GM18951 (cell line): Measurements from ENCODE around the gene MINK1.

Experiments
- POLR2A ChIP-seq: IDR thresholded peaks from 4 replicates; pipeline ENCODE4 v1.6.1; 2011; ENCODE audit warnings: mild to moderate bottlenecking; ENCODE audit not compliant: insufficient read length, insufficient read depth; ENCODE audit errors: extremely low read depth
- in situ Hi-C: fragments of 300-500 bp; cut with MboI; formaldehyde crosslinking; loops from one replicate; pipeline ENCODE4 v1.12.0; 2022; ENCODE audit warnings: low sequenced_read_pairs, mixed read lengths, inconsistent platforms; ENCODE audit not compliant: unreplicated experiment

MINK1 gene

DNA sequence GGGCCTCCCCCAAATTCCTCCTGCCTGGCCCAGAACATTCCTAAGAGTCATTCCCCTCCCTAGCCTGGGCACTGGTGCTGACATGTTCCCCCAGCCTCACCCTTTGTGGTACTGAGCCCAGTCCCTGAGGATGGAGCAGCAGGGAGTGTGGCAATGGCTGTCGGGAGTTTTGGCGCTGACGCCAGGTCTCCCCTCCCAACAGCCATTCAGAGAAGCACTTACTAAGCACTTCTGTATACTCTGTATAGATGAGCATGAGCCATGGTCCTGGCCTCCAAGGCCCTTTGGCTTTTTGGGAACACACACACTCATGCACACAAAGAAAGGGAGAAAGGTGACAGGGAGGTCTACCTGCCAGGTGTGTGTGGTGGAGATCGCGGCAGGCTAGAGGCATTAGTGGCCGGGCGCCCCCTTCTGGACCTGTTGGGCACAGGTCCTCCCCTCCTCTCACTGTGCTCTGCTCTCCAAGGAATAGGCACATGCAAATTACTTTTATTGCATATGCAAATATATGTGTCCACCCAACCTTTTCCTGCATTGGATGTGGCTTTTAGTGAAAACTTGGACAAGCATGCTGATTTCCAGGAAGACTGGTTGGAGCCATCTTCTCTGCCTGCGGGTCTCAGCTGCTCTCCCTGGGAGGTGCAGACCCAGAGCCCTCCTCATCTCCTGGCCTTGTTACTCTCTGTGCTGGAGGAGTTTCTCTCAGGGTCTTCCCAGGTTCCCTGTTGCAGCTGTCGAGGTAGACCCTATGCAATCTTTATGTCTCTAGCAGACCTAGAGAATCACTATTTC is 48.8 kb downstream of the MINK1 start:
- in situ Hi-C loops: loop anchor here (10.0 to 25.0 kb wide), 2 partner anchors 167 to 320 kb away; partner anchors contain the start of genes ARRB2, GGT6 and MYBBP1A
- TF ChIP-seq POLR2A: no peak

DNA sequence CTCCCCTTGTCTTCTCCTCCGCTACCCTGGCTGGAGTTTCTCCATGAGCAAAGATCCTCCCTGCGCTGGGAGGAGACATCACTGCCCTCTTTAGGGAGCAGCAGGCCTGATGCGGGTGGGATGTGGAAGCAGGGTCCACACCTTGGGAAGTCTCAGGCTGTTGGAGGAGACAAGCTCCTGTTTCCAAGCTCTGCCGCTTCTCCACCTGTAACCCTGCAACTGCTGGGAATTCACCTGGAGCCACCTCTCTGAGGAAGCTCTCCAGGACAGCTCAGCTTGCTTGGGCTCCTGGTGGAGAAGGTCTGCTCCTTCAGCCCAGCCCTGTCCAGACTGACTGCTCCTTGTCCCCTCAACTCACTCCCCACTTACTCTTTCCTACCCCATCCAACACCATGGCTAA is 51.3 kb downstream of the MINK1 start:
- TF ChIP-seq POLR2A: no peak

DNA sequence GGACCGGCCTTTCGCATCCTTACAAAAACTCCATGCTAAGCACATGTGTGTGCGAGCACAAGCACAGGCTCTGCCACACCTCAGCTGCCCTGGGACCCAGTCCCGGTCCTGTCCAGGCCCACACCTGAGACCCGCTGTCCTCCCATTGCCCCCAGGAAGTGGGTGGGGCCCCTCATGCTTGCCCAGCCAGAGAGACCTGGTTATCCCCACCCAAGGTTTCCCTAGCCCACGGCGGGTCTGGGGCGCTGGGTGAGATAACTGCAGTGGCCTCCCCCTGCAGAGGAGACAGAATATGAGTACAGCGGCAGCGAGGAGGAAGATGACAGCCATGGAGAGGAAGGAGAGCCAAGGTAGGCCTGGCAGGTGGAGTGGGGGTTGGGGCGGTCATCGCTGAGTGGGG is 53.7 kb downstream of the MINK1 start:
- in situ Hi-C loops: loop anchor here (10.0 to 25.0 kb wide), 2 partner anchors 172 to 325 kb away; partner anchors contain the start of genes ARRB2, GGT6 and MYBBP1A
- TF ChIP-seq POLR2A: no peak

More for the DNA sequence above, 51.3 kb downstream of the MINK1 start:
- in situ Hi-C loops: loop anchor here (10.0 to 25.0 kb wide), 2 partner anchors 170 to 322 kb away; partner anchors contain the start of genes ARRB2, GGT6 and MYBBP1A

DNA sequence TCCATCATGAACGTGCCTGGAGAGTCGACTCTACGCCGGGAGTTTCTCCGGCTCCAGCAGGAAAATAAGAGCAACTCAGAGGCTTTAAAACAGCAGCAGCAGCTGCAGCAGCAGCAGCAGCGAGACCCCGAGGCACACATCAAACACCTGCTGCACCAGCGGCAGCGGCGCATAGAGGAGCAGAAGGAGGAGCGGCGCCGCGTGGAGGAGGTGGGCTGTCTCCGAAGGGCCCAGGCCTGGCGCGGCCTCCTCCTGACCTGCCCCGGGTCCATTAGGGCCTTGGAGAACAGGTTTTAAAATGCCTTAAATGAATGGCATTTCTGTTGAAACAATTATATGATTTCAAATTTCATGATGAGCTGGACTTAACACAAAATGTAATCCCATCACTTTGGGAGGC is 54.4 kb downstream of the MINK1 start:
- in situ Hi-C loops: loop anchor here (10.0 to 25.0 kb wide), 2 partner anchors 173 to 325 kb away; partner anchors contain the start of genes ARRB2, GGT6 and MYBBP1A
- TF ChIP-seq POLR2A: no peak

DNA sequence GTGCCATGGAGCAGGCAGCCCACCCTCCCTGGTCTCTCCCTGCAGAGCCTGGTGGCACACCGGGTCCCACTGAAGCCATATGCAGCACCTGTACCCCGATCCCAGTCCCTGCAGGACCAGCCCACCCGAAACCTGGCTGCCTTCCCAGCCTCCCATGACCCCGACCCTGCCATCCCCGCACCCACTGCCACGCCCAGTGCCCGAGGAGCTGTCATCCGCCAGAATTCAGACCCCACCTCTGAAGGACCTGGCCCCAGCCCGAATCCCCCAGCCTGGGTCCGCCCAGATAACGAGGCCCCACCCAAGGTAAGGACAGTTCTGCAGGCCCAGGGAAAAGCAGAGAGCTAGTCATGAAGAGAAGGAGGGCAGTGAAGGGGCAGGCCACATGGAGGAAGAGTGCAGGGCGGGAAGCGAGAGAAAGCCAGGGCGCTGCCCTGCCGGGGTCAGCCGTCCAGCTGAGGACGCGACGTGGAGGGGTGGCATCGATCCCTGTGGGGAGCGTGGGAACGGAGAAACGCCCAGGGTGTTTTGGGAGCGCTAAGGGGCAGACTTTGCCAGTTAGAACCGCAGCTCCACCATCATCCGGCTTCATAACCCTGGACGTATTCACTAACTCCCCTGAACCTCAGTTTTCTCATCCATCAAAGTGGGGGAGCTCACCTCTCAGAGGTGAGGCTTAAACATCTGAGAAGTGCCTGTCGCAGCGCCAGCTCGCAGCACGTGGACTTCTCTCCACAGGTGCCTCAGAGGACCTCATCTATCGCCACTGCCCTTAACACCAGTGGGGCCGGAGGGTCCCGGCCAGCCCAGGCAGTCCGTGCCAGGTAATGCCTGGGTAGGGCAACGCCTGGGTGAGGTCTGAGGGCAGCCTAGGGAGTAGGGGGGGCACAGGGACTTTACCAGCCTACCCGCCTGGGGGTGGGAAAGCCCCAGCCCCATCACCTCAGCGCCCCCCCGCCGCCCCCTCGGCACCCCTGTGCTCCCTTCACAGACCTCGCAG is 58.6 kb downstream of the MINK1 start:
- in situ Hi-C loops: loop anchor here (25.0 kb wide), 1 partner anchor 329 kb away; the partner anchor contains the start of genes GGT6 and MYBBP1A
- no peak for TF ChIP-seq POLR2A

DNA sequence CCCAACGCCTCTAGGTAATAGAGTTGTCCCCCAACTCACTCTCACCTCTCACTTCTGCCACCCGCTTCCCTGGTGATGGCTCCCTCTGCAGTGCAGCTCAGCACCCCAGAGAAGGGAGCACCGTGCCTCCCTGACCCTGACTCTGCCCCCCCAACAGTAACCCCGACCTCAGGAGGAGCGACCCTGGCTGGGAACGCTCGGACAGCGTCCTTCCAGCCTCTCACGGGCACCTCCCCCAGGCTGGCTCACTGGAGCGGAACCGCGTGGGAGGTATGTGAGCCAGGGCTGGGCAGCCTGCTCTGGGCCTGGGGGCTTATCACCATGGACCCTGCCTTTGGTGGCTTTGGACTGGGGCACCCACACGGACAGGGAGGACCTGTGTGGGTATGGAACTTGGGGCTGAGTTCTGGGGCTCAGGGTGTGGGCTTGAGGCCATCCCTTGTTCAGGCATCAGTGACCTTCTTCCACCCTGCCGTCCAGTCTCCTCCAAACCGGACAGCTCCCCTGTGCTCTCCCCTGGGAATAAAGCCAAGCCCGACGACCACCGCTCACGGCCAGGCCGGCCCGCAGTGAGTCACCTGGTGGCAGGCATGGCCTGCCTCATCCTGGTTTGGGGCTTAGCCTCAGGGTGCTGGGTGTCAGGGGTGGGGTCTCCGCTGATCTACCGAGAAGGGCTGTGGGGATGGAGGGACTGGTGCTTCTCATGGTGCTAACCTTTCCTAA is 59.5 kb downstream of the MINK1 start:
- in situ Hi-C loops: loop anchor here (25.0 kb wide), 1 partner anchor 330 kb away; the partner anchor contains the start of genes GGT6 and MYBBP1A
- TF ChIP-seq POLR2A: no peak

DNA sequence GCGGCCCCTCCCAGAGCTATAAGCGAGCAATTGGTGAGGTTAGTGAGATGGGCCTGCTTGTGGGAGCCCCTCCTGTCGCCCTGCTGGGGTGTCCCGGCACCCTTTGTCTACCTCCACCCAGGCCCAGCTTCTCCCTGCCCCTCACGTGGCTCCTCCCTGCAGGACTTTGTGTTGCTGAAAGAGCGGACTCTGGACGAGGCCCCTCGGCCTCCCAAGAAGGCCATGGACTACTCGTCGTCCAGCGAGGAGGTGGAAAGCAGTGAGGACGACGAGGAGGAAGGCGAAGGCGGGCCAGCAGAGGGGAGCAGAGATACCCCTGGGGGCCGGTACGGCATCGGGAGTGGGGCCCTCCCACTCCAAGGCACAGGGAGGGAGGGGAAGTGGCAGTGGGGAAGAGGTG is 60.1 kb downstream of the MINK1 start:
- TF ChIP-seq POLR2A: no peak

DNA sequence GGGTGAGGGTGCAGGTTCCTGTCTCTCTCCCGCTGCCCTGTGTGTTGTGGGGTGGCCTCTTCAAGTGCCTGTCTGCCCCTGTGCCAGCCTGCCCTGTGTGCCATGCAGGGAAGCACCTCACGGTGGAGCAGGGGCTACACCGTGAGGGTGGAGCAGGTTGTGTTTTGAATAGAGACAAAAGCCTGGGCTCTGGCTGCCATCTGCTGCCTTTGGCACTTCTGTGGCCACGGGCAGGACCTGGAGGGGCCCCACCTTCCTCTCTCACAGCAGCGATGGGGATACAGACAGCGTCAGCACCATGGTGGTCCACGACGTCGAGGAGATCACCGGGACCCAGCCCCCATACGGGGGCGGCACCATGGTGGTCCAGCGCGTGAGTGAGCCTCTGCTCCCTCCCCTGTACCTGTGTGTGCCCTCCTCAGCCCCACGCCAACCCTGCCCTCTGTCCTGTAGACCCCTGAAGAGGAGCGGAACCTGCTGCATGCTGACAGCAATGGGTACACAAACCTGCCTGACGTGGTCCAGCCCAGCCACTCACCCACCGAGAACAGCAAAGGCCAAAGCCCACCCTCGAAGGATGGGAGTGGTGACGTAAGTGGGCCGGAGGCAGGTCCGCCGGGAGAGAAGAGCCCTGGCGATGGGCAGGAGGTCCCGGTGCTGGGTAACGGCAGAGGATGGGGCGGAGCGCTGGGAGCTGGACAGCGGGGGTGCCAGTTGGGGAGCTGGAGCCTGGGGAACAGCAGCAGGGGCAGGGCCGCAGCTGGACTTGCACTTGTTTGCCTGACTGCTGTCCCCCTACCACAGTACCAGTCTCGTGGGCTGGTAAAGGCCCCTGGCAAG is 60.8 kb downstream of the MINK1 start:
- TF ChIP-seq POLR2A: no peak
- in situ Hi-C loops: loop anchor here (25.0 kb wide), 1 partner anchor 332 kb away; the partner anchor contains the start of genes GGT6 and MYBBP1A

More for the DNA sequence above, 60.1 kb downstream of the MINK1 start:
- in situ Hi-C loops: loop anchor here (25.0 kb wide), 1 partner anchor 331 kb away; the partner anchor contains the start of genes GGT6 and MYBBP1A

DNA sequence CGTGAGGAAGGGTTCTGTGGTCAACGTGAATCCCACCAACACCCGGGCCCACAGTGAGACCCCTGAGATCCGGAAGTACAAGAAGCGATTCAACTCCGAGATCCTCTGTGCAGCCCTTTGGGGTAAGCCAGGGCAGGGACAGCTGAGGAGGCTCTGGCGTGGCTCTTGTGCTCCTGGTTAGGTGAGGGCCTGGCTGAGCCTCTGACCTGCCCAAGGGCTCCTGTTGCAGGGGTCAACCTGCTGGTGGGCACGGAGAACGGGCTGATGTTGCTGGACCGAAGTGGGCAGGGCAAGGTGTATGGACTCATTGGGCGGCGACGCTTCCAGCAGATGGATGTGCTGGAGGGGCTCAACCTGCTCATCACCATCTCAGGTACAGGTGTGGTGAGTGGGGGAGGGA is 62.0 kb downstream of the MINK1 start:
- in situ Hi-C loops: loop anchor here (25.0 kb wide), 1 partner anchor 333 kb away; the partner anchor contains the start of genes GGT6 and MYBBP1A
- TF ChIP-seq POLR2A: no peak

DNA sequence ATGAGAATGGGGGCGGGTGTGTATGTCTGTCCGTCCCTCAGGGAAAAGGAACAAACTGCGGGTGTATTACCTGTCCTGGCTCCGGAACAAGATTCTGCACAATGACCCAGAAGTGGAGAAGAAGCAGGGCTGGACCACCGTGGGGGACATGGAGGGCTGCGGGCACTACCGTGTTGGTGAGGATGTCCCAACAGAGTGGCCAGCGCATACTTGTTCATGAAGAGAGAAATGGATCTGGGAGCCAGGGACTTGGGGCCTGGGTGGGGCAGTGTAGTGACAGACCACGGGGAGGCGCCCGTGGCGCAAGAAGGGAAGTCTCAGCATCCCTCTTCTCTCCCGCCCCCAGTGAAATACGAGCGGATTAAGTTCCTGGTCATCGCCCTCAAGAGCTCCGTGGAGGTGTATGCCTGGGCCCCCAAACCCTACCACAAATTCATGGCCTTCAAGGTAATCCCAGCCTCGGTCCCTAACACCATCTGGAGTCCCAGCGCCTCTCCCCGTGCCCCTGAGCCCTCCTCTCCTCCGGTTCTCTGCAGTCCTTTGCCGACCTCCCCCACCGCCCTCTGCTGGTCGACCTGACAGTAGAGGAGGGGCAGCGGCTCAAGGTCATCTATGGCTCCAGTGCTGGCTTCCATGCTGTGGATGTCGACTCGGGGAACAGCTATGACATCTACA is 62.7 kb downstream of the MINK1 start:
- no peak for TF ChIP-seq POLR2A
- in situ Hi-C loops: loop anchor here (25.0 kb wide), 1 partner anchor 333 kb away; the partner anchor contains the start of genes GGT6 and MYBBP1A

DNA sequence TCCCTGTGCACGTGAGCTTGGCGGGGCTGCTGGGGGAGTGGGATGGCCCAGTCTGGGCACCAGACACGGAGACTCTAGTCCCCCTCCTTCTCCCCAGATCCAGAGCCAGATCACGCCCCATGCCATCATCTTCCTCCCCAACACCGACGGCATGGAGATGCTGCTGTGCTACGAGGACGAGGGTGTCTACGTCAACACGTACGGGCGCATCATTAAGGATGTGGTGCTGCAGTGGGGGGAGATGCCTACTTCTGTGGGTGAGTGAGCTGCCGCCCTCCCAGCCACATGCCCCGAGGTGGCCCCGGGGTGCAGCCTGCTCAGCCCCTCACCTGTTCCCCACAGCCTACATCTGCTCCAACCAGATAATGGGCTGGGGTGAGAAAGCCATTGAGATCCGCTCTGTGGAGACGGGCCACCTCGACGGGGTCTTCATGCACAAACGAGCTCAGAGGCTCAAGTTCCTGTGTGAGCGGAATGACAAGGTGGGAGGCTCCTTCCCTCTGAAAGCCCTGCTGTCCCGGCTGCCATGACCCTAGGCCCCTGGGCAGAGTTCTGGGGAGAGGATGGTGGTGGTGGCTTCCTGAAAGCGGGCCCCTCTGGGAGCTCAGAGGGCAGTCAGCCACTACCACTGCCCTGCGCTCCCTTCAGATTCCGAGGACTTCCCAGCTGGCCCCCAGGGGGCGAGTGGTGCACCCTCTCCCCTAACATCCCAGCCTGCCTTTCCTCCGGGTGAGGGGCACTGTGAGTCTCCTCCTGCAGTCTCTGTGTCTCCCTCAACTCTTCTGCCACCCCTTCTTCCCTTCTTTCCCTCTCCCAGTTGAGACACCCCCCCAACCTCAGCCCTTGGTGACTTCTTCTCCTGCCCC is 63.4 kb downstream of the MINK1 start:
- in situ Hi-C loops: loop anchor here (25.0 kb wide), 1 partner anchor 334 kb away; the partner anchor contains the start of genes GGT6 and MYBBP1A
- TF ChIP-seq POLR2A: no peak
